ENCODE measurements around the gene PKD1. TPM values are rescaled to one million over a fixed set of nuclear protein-coding genes. Genes with fewer than 3 reads are reported as not detected.

PKD1 gene
- total and polyA plus RNA-seq, 2 donors (not counting 1 experiment from before 2014, with no cell fraction given) = 100 to 116 TPM

GRCh38 chr16:2161911-2162310, 26.2 kb upstream of the PKD1 start:
- Histone ChIP-seq H3K4me1 (ENCODE audit: control insufficient read depth in 2 of 2, insufficient read depth in 2 of 2, low read length in 2 of 2) (peaks cover 3 to 28% of the 10 kb centered on the region in 2 donors), H4K20me1 (ENCODE audit: control insufficient read depth, insufficient read depth, low read length, poor library complexity, severe bottlenecking) (peaks cover 74% of the 10 kb centered on the region), H2AFZ (ENCODE audit: insufficient read depth, low read depth, low read length, poor library complexity, severe bottlenecking) (no peak overlapping the region), H3K4me3 (ENCODE audit: control extremely low read depth in 1 of 5, extremely low read depth in 1 of 5, insufficient read depth in 1 of 5, low read depth in 2 of 5, low read length in 4 of 5) (no peak overlapping the region), H3K79me2 (ENCODE audit: control insufficient read depth, insufficient read depth, low read length) (peaks cover 82% of the 10 kb centered on the region), H3K9me3 (ENCODE audit: control extremely low read depth in 1 of 3, control insufficient read depth in 2 of 3, insufficient read depth in 1 of 3, low read length in 2 of 3) (peaks cover 0 to 14% (median 0%) of the 10 kb centered on the region in 3 donors), H3K27me3 (replicated peaks in 1 of 4; ENCODE audit: control extremely low read depth in 1 of 4, control insufficient read depth in 3 of 4, insufficient read depth in 4 of 4, low read length in 3 of 4) (no peaks in the 10 kb centered on the region), H3K36me3 (replicated peaks in 1 of 2; ENCODE audit: control extremely low read depth in 1 of 2, control insufficient read depth in 1 of 2, extremely low read depth in 1 of 2, insufficient read depth in 2 of 2, low read length in 1 of 2) (peaks cover 0 to 12% of the 10 kb centered on the region in 2 experiments), H3K4me2 (replicated peaks; ENCODE audit: low read depth, low read length, poor library complexity, severe bottlenecking) (no peak overlapping the region), H3K9ac (ENCODE audit: low read length) (no peak overlapping the region), H3K27ac (ENCODE audit: low read length in 2 of 2) (no peak overlapping the region)
- TF ChIP-seq EZH2 (IDR thresholded peaks at IDR 0.05; ENCODE audit: borderline replicate concordance, insufficient read depth, low read depth, low read length, poor library complexity, severe bottlenecking) (no peak), CTCF (IDR thresholded peaks at IDR 0.05) (no peak)
- no peaks in the 10 kb centered on the region for H3K27me3 Mint-ChIP-seq
- peaks cover 24% of the 10 kb centered on the region for H3K4me1 Mint-ChIP-seq
- no peaks in the 10 kb centered on the region for H3K9me3 Mint-ChIP-seq (ENCODE audit: insufficient read depth)
- ATAC-seq (ENCODE audit: low read depth) = no peak
- ChIA-PET CTCF (interaction anchor here (0.8 to 1.9 kb wide), 2 partner anchors 22 to 89 kb away, joined by 3 to 5 read pairs; partner anchors contain the start of gene ECI1), POLR2A (no interaction called here)
- H3K27ac Mint-ChIP-seq = peak overlapping the region; percentile 53
- no peak for DNase-seq
- H3K4me3 Mint-ChIP-seq = no peak overlapping the region
- WGBS (ENCODE audit: insufficient coverage) = 98% methylated on average over 10 of the region's 10 CpGs
- intact Hi-C loops (cut with micrococcal nuclease) = no loop called here

GRCh38 chr16:2160915-2161551, 25.3 kb upstream of the PKD1 start:
- Histone ChIP-seq H4K20me1 (ENCODE audit: control insufficient read depth, insufficient read depth, low read length, poor library complexity, severe bottlenecking) (peaks cover 75% of the 10 kb centered on the region), H2AFZ (ENCODE audit: insufficient read depth, low read depth, low read length, poor library complexity, severe bottlenecking) (no peak overlapping the region), H3K9ac (ENCODE audit: low read length) (no peak overlapping the region), H3K9me3 (ENCODE audit: control extremely low read depth in 1 of 3, control insufficient read depth in 2 of 3, insufficient read depth in 1 of 3, low read length in 2 of 3) (peaks cover 0 to 14% (median 0%) of the 10 kb centered on the region in 3 donors), H3K4me3 (ENCODE audit: control extremely low read depth in 1 of 5, extremely low read depth in 1 of 5, insufficient read depth in 1 of 5, low read depth in 2 of 5, low read length in 4 of 5) (no peak overlapping the region), H3K79me2 (ENCODE audit: control insufficient read depth, insufficient read depth, low read length) (peaks cover 82% of the 10 kb centered on the region), H3K4me2 (replicated peaks; ENCODE audit: low read depth, low read length, poor library complexity, severe bottlenecking) (peak overlapping the region; percentile 25), H3K36me3 (replicated peaks in 1 of 2; ENCODE audit: control extremely low read depth in 1 of 2, control insufficient read depth in 1 of 2, extremely low read depth in 1 of 2, insufficient read depth in 2 of 2, low read length in 1 of 2) (peaks cover 0 to 5% of the 10 kb centered on the region in 2 experiments), H3K27ac (ENCODE audit: low read length in 2 of 2) (no peak overlapping the region), H3K4me1 (ENCODE audit: control insufficient read depth in 2 of 2, insufficient read depth in 2 of 2, low read length in 2 of 2) (peaks cover 10 to 37% of the 10 kb centered on the region in 2 donors), H3K27me3 (replicated peaks in 1 of 4; ENCODE audit: control extremely low read depth in 1 of 4, control insufficient read depth in 3 of 4, insufficient read depth in 4 of 4, low read length in 3 of 4) (no peaks in the 10 kb centered on the region)
- peak overlapping the region; percentile 56 for H3K27ac Mint-ChIP-seq
- no peak for DNase-seq
- peaks cover 32% of the 10 kb centered on the region for H3K4me1 Mint-ChIP-seq
- peak; percentile 12 for ATAC-seq (ENCODE audit: low read depth)
- intact Hi-C loops (cut with micrococcal nuclease) = no loop called here
- peak overlapping the region; percentile 19 for H3K4me3 Mint-ChIP-seq
- no peaks in the 10 kb centered on the region for H3K27me3 Mint-ChIP-seq
- ChIA-PET CTCF (interaction anchor here (1.3 to 1.9 kb wide), 2 partner anchors 21 to 34 kb away, joined by 5 read pairs; no protein-coding TSS in a partner anchor), POLR2A (no interaction called here)
- 72% methylated on average over 15 of the region's 20 CpGs for WGBS (ENCODE audit: insufficient coverage)
- H3K9me3 Mint-ChIP-seq (ENCODE audit: insufficient read depth) = no peaks in the 10 kb centered on the region
- no peak for TF ChIP-seq CTCF (IDR thresholded peaks at IDR 0.05)
- TF ChIP-seq EZH2 (IDR thresholded peaks at IDR 0.05; ENCODE audit: borderline replicate concordance, insufficient read depth, low read depth, low read length, poor library complexity, severe bottlenecking) = no peak

All from B cell (primary cell).